AG10803 (cell line): ENCODE measurements around the gene TRIM59.

ENCODE experiments used
- DNase-seq: peaks from one replicate; pipeline ENCODE4 v3.0.0; 2010; ENCODE audit warnings: low read depth
- H3K4me3 ChIP-seq: 2 replicates; pipeline ENCODE4 v1.5.1; 2011; ENCODE audit warnings: mild to moderate bottlenecking, low read length, control low read depth
- TF ChIP-seq, protein P1 (sequence below): conservative IDR thresholded peaks from 2 replicates; pipeline ENCODE4 v1.5.1; 2011; ENCODE audit warnings: mild to moderate bottlenecking, low read length, control low read depth, inconsistent platforms

The TRIM59 gene

DNA sequence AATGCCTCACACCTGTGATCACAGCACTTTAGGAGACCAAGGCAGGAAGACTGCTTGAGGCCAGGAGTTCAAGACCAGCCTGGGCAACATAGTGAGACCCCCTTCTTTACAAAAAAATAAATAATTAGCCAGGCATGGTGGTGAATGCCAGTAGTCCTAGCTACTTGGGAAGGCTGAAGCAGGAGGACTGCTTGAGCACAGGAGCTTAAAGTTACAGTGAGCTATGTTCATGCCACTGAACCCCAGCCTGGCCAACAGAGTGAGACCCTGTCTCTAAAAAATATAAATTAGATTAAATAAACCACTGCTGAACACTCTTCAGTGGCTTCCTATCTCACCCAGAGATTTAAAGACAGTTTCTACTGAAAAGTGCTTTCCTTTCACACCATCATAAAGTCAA lies 56.8 kb downstream of the TRIM59 start:
- no peak overlapping the region for H3K4me3 ChIP-seq
- no peak for DNase-seq
- TF ChIP-seq, protein P1, sequence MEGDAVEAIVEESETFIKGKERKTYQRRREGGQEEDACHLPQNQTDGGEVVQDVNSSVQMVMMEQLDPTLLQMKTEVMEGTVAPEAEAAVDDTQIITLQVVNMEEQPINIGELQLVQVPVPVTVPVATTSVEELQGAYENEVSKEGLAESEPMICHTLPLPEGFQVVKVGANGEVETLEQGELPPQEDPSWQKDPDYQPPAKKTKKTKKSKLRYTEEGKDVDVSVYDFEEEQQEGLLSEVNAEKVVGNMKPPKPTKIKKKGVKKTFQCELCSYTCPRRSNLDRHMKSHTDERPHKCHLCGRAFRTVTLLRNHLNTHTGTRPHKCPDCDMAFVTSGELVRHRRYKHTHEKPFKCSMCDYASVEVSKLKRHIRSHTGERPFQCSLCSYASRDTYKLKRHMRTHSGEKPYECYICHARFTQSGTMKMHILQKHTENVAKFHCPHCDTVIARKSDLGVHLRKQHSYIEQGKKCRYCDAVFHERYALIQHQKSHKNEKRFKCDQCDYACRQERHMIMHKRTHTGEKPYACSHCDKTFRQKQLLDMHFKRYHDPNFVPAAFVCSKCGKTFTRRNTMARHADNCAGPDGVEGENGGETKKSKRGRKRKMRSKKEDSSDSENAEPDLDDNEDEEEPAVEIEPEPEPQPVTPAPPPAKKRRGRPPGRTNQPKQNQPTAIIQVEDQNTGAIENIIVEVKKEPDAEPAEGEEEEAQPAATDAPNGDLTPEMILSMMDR, result no peak

DNA sequence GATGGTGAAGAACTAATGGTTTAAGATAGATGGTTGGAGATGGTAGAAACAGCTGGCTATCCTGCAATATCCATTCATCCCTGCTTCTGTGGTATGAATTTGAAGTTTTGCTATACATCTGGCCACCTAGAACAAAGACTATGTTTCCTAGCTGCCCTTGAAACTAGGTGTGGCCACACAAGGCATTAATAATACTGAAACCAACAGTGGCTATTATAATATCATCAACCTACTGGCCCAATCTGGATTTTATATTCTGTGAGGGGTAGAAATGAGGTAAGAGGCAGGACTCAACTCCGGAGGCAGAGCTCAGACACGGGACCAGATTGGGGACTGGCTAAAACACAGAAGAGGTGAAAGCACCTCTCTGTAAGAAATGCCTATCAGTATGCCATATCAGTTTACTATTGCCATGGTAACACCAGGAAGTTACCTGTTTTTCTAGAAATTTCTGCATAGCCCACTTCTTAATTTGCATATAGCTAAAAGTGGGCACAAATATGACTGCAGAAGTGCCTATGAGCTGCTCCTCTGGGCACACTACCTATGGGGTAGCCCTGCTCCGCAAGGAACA lies 58.9 kb downstream of the TRIM59 start:
- no peak overlapping the region for H3K4me3 ChIP-seq
- no peak for DNase-seq
- TF ChIP-seq, protein P1, result no peak
